Astrocyte (in vitro differentiated cells and primary cell): ENCODE results near the gene PAX1. TPM values are rescaled to one million over a fixed set of nuclear protein-coding genes. Genes with fewer than 3 reads are reported as not detected.

ENCODE experiments used
- DNase-seq: peaks from one replicate; pipeline ENCODE4 v3.0.0-alpha.2; 2010; ENCODE audit warnings: low read depth
- FAIRE-seq: peaks from 2 replicates; lab custom pipeline; 2011; peaks lifted over from hg19 to GRCh38; lab: Jason Lieb, UNC
- H2AFZ ChIP-seq: 2 replicates; pipeline ENCODE4 v1.6.0; 2012; ENCODE audit warnings: low read depth, low read length, inconsistent platforms
- H3K27ac ChIP-seq: 2 replicates; pipeline ENCODE4 v1.5.1; 2011; ENCODE audit warnings: low read depth, low read length, inconsistent platforms
- H3K27me3 ChIP-seq: 2 replicates; pipeline ENCODE4 v1.6.0; 2011; ENCODE audit warnings: low read length, inconsistent platforms; ENCODE audit not compliant: insufficient read depth
- H3K36me3 ChIP-seq: 2 replicates; pipeline ENCODE4 v1.5.1; 2011; ENCODE audit warnings: low read length, inconsistent platforms; ENCODE audit not compliant: insufficient read depth
- H3K4me1 ChIP-seq: 2 replicates; pipeline ENCODE4 v1.5.1; 2011; ENCODE audit warnings: low read length, inconsistent platforms; ENCODE audit not compliant: insufficient read depth
- H3K4me2 ChIP-seq: 2 replicates; pipeline ENCODE4 v1.6.0; 2012; ENCODE audit warnings: low read length, inconsistent platforms
- H3K4me3 ChIP-seq: 2 replicates; pipeline ENCODE4 v1.5.1; 2011; ENCODE audit warnings: low read depth, mild to moderate bottlenecking, low read length, inconsistent platforms; ENCODE audit not compliant: insufficient read depth
- H3K79me2 ChIP-seq: 2 replicates; pipeline ENCODE4 v1.6.0; 2012; ENCODE audit warnings: mild to moderate bottlenecking, low read length, inconsistent platforms; ENCODE audit not compliant: insufficient read depth
- H3K9ac ChIP-seq: 2 replicates; pipeline ENCODE4 v1.6.0; 2012; ENCODE audit warnings: mild to moderate bottlenecking, low read length, inconsistent platforms
- H3K9me3 ChIP-seq: 2 replicates; pipeline ENCODE4 v1.5.1; 2012; ENCODE audit warnings: low read depth, mild to moderate bottlenecking, low read length, inconsistent platforms; ENCODE audit not compliant: insufficient read depth
- H4K20me1 ChIP-seq: 2 replicates; pipeline ENCODE4 v1.6.0; 2012; ENCODE audit warnings: low read length, inconsistent platforms; ENCODE audit not compliant: insufficient read depth
- H3K27ac Mint-ChIP-seq: one replicate; pipeline ENCODE4 v1.8.0; 2021; ENCODE audit warnings: mild to moderate bottlenecking, mixed read lengths; ENCODE audit not compliant: unreplicated experiment
- H3K27me3 Mint-ChIP-seq: one replicate; pipeline ENCODE4 v1.8.0; 2021; ENCODE audit warnings: low read depth, mixed read lengths; ENCODE audit not compliant: unreplicated experiment
- H3K36me3 Mint-ChIP-seq: one replicate; pipeline ENCODE4 v1.8.0; 2021; ENCODE audit warnings: low read depth, mixed read lengths; ENCODE audit not compliant: unreplicated experiment
- H3K4me1 Mint-ChIP-seq: one replicate; pipeline ENCODE4 v1.8.0; 2021; ENCODE audit warnings: low read depth, mixed read lengths; ENCODE audit not compliant: unreplicated experiment
- H3K4me3 Mint-ChIP-seq: one replicate; pipeline ENCODE4 v1.8.0; 2021; ENCODE audit warnings: mild to moderate bottlenecking, moderate library complexity, mixed read lengths; ENCODE audit not compliant: unreplicated experiment
- H3K9me3 Mint-ChIP-seq: one replicate; pipeline ENCODE4 v1.8.0; 2021; ENCODE audit warnings: mild to moderate bottlenecking, mixed read lengths; ENCODE audit not compliant: unreplicated experiment
- EZH2 ChIP-seq: IDR thresholded peaks from 2 replicates; pipeline ENCODE4 v1.6.1; 2012; ENCODE audit warnings: mild to moderate bottlenecking, low read length, inconsistent platforms; ENCODE audit not compliant: insufficient read depth
- total RNA-seq: library from RNA; stranded (reverse); gene quantifications from 2 replicates; pipeline ENCODE4 v1.2.1, GENCODE V29; 2021
- TF ChIP-seq, protein P1 (sequence below): IDR thresholded peaks from 2 replicates; pipeline ENCODE4 v1.5.1; 2011; ENCODE audit warnings: low read depth, mild to moderate bottlenecking, inconsistent platforms, low read length, moderate library complexity; ENCODE audit not compliant: insufficient read depth

PAX1 gene
- total RNA-seq, 1 donor from 2014 or later: not detected

DNA sequence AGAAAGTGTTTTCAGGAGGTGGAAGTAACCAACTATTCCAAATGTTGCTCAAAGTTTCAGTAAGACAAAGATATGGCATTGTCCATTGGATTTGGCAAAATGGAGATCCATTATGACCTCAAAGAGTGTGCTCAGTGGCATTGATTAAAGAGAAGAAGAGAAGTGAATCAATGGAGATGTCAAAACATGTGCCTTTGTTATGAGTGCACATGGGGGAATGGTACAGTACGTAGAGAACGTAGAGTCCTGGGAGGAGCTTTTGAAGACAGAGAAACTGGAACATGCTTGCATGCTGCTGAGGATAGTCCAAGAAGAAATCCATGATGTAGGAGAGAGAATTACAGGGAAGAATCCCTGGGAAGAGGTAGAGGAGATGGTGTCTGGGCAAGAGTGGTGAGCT lies 42.0 kb upstream of the PAX1 start:
- Mint-ChIP-seq H3K27ac (no peak overlapping the region), H3K27me3 (peaks cover 5% of the 10 kb centered on the region), H3K36me3 (no peaks in the 10 kb centered on the region), H3K4me3 (no peak overlapping the region), H3K4me1 (peaks cover 4% of the 10 kb centered on the region), H3K9me3 (no peaks in the 10 kb centered on the region)
- no peaks in the 10 kb centered on the region for H3K36me3 ChIP-seq
- TF ChIP-seq, protein P1, sequence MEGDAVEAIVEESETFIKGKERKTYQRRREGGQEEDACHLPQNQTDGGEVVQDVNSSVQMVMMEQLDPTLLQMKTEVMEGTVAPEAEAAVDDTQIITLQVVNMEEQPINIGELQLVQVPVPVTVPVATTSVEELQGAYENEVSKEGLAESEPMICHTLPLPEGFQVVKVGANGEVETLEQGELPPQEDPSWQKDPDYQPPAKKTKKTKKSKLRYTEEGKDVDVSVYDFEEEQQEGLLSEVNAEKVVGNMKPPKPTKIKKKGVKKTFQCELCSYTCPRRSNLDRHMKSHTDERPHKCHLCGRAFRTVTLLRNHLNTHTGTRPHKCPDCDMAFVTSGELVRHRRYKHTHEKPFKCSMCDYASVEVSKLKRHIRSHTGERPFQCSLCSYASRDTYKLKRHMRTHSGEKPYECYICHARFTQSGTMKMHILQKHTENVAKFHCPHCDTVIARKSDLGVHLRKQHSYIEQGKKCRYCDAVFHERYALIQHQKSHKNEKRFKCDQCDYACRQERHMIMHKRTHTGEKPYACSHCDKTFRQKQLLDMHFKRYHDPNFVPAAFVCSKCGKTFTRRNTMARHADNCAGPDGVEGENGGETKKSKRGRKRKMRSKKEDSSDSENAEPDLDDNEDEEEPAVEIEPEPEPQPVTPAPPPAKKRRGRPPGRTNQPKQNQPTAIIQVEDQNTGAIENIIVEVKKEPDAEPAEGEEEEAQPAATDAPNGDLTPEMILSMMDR: no peak
- no peak for TF ChIP-seq EZH2
- H3K79me2 ChIP-seq: no peaks in the 10 kb centered on the region
- DNase-seq (no peak), FAIRE-seq (no peak)
- no peak overlapping the region for H3K4me3 ChIP-seq
- no peaks in the 10 kb centered on the region for H3K4me1 ChIP-seq
- no peaks in the 10 kb centered on the region for H3K27me3 ChIP-seq
- H3K9ac ChIP-seq: no peak overlapping the region
- H3K27ac ChIP-seq: no peak overlapping the region
- no peak overlapping the region for H3K4me2 ChIP-seq
- H4K20me1 ChIP-seq: no peaks in the 10 kb centered on the region
- peaks cover 3% of the 10 kb centered on the region for H3K9me3 ChIP-seq
- H2AFZ ChIP-seq: no peak overlapping the region

GRCh38 chr20:21665687-21666446 lies 39.6 kb upstream of the PAX1 start:
- no peaks in the 10 kb centered on the region for H3K79me2 ChIP-seq
- FAIRE-seq (no peak), DNase-seq (no peak)
- H3K9me3 Mint-ChIP-seq: no peaks in the 10 kb centered on the region
- peaks cover 9% of the 10 kb centered on the region for H3K27me3 Mint-ChIP-seq
- no peaks in the 10 kb centered on the region for H3K36me3 Mint-ChIP-seq
- TF ChIP-seq, protein P1: no peak
- no peak for TF ChIP-seq EZH2
- no peak overlapping the region for H3K4me2 ChIP-seq
- no peaks in the 10 kb centered on the region for H3K4me1 ChIP-seq
- H3K27ac ChIP-seq: no peak overlapping the region
- no peak overlapping the region for H3K9ac ChIP-seq
- peak overlapping the region; percentile 44 for H3K27ac Mint-ChIP-seq
- no peak overlapping the region for H3K4me3 Mint-ChIP-seq
- H2AFZ ChIP-seq: no peak overlapping the region
- H3K4me3 ChIP-seq: no peak overlapping the region
- H3K27me3 ChIP-seq: no peaks in the 10 kb centered on the region
- H3K36me3 ChIP-seq: no peaks in the 10 kb centered on the region
- H3K4me1 Mint-ChIP-seq: peaks cover 4% of the 10 kb centered on the region
- H4K20me1 ChIP-seq: no peaks in the 10 kb centered on the region
- peaks cover 6% of the 10 kb centered on the region for H3K9me3 ChIP-seq

- Histone ChIP-seq H3K4me1 (no peaks in the 10 kb centered on the region), H3K36me3 (no peaks in the 10 kb centered on the region), H3K27me3 (no peaks in the 10 kb centered on the region), H3K79me2 (no peaks in the 10 kb centered on the region), H3K27ac (no peak overlapping the region), H3K9me3 (peaks cover 5% of the 10 kb centered on the region), H2AFZ (no peak overlapping the region), H3K4me2 (no peak overlapping the region), H3K4me3 (no peak overlapping the region), H3K9ac (no peak overlapping the region), H4K20me1 (no peaks in the 10 kb centered on the region)
- Mint-ChIP-seq H3K4me1 (peaks cover 4% of the 10 kb centered on the region), H3K4me3 (no peak overlapping the region), H3K36me3 (peaks cover 2% of the 10 kb centered on the region), H3K27me3 (peaks cover 16% of the 10 kb centered on the region), H3K9me3 (peaks cover 1% of the 10 kb centered on the region), H3K27ac (no peak overlapping the region)
- TF ChIP-seq, protein P1: no peak
- TF ChIP-seq EZH2: no peak
- FAIRE-seq: no peak
- no peak for DNase-seq
Observed at GRCh38 chr20:21670126-21670525, 35.3 kb upstream of the PAX1 start.
